Muscle of leg (tissue), 11 donors: ENCODE data around the gene DDX56. TPM values are rescaled to one million over a fixed set of nuclear protein-coding genes. Genes with fewer than 3 reads are reported as not detected.

Experiments
- DNase-seq: peaks from one replicate; pipeline ENCODE4 v3.0.0; 2013
- H3K27ac ChIP-seq: one replicate; pipeline ENCODE4 v1.5.1; 2013; ENCODE audit warnings: mild to moderate bottlenecking, low read length, control low read depth
- H3K27me3 ChIP-seq: one replicate; pipeline ENCODE4 v1.6.1; 2013; ENCODE audit warnings: low read length; ENCODE audit not compliant: control insufficient read depth, insufficient read depth
- H3K36me3 ChIP-seq: one replicate; pipeline ENCODE4 v1.6.1; 2013; ENCODE audit warnings: low read length; ENCODE audit not compliant: control insufficient read depth, insufficient read depth
- H3K4me1 ChIP-seq: one replicate; pipeline ENCODE4 v1.6.1; 2013; ENCODE audit warnings: low read length; ENCODE audit not compliant: control insufficient read depth, insufficient read depth
- H3K4me3 ChIP-seq: one replicate; pipeline ENCODE4 v1.5.1; 2013; ENCODE audit warnings: low read length, control low read depth
- H3K9me3 ChIP-seq: replicated peaks from 2 replicates; pipeline ENCODE4 v1.6.1; 2013; ENCODE audit warnings: low read depth, low read length; ENCODE audit not compliant: control insufficient read depth
- WGBS: methylation state at CpG from one replicate; pipeline ENCODE4 v1.1.5; 2013; ENCODE audit warnings: missing lambda C conversion rate; ENCODE audit not compliant: insufficient coverage; 5-methylcytosine and 5-hydroxymethylcytosine counted together
- polyA plus RNA-seq, 8 donors: library from polyadenylated mRNA; unstranded; fragments of 120-200 nt; gene quantifications; one replicate each; pipeline versions ENCODE4 v1.2.1 to v1.2.3, GENCODE V29; 2013; ENCODE audit warnings: inconsistent platforms in 1 of 8, low replicate concordance in 1 of 8; ENCODE audit not compliant: insufficient read length in 8 of 8, insufficient read depth in 1 of 8
- total RNA-seq: library from RNA; stranded (reverse); fragments of 120-200 nt; gene quantifications from one replicate; pipeline ENCODE4 v1.2.4, GENCODE V29; 2013

DDX56 gene
- total and polyA plus RNA-seq, 9 donors: 43.6 to 64.5 (median 52.7) TPM

DNA sequence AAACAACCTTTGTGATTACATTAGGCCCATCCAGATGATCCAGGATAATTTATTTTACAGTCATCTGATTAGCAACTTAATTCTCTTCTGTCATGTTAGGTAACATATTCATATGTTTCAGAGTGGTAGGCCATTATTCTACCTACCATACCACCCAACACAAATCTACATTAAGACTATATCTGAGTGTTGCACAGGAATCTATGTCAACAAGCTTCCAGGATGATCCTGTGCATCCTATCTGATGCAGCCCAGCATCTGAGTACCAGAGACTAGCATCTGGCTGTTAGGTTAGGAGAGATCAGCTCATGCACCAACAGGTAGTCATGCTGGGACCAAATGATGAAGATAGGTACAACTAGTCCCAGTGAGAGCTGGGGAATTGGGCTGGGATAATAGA lies 1.3 kb upstream of the DDX56 start:
- Histone ChIP-seq H3K27ac (no peak overlapping the region), H3K36me3 (peaks cover 64% of the 10 kb centered on the region), H3K27me3 (no peaks in the 10 kb centered on the region), H3K9me3 (no peaks in the 10 kb centered on the region), H3K4me3 (no peak overlapping the region), H3K4me1 (peaks cover 20% of the 10 kb centered on the region)
- DNase-seq: no peak

DNA sequence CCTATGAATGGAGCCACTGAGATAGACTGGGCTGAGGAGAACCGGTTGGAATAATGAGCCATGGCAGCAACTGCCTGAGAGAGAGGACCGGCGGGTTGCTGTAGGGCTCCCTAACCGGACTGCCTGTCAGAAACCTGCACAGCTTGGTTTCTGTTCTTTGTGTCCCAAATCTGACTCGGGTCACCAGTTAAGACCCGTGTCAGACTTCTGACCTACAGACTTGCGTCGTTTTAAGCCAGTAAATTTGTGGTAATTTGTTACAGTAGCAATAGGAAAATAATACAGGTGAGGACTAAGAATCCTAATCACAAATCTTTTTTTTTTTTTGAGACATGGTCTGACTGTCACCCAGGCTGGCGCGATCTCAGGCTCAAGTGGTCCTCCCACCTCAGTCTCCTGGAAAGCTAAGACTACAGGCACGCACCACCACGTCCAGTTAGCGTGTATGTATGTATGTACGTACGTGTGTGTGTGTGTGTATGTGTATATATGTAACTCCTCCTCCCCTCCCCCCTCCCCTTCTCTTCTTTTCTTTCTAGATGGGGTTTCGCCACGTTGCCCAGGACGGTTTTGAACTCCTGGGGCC lies 672 bp upstream of the DDX56 start:
- H3K4me3 ChIP-seq: peak overlapping the region; percentile 88
- H3K4me1 ChIP-seq: peaks cover 20% of the 10 kb centered on the region
- H3K9me3 ChIP-seq: no peaks in the 10 kb centered on the region
- no peaks in the 10 kb centered on the region for H3K27me3 ChIP-seq
- DNase-seq: no peak
- WGBS: 0% methylated on average over 4 of the region's 18 CpGs
- H3K36me3 ChIP-seq: peaks cover 64% of the 10 kb centered on the region
- peak overlapping the region; percentile 91 for H3K27ac ChIP-seq

DNA sequence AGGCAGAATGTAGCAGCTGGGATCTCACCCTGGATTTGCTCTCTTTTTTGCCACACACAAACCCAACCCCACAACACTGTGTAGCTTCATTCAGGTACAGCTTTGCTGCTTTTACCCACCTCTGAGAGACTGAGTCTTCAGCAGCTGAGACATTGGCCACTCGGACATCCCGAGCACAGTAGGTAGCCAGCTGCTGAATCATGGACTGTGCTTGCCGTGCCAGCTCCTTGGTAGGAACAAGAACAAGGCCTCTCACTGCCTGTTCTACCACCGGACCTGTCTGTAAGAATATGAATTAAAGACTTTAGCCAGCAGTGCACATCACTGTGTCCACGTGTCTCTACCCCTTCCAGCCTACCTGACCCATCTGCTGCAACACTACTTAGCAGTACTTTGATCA lies 937 bp downstream of the DDX56 start:
- no peaks in the 10 kb centered on the region for H3K27me3 ChIP-seq
- WGBS: 78% methylated on average over 5 of the region's 5 CpGs
- no peaks in the 10 kb centered on the region for H3K9me3 ChIP-seq
- DNase-seq: no peak
- peak overlapping the region; percentile 88 for H3K4me3 ChIP-seq
- no peak overlapping the region for H3K27ac ChIP-seq
- H3K4me1 ChIP-seq: peaks cover 20% of the 10 kb centered on the region
- H3K36me3 ChIP-seq: peaks cover 67% of the 10 kb centered on the region

DNA sequence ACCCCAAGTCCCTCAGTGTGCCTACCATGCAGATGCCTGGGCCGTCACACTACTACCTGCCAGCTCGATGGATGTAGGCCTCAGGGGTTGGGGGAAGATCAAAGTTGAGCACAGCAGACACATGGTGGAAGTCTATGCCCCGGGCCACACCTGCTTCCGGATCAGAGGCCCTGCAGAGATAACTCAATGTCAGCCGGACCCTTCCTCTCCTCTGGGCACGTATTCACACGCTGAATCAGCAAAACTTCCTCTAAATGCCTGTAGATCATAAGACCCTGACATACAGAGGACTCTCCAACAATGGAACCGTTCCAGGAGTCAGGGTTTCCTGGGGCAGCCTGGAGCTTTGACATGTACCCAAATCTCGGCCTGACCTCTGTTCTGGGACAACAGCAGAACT lies 3.7 kb downstream of the DDX56 start:
- Histone ChIP-seq H3K4me3 (no peak overlapping the region), H3K4me1 (peaks cover 20% of the 10 kb centered on the region), H3K27ac (no peak overlapping the region), H3K9me3 (no peaks in the 10 kb centered on the region), H3K27me3 (no peaks in the 10 kb centered on the region), H3K36me3 (peaks cover 79% of the 10 kb centered on the region)
- no peak for DNase-seq
- WGBS: 90% methylated on average over 6 of the region's 9 CpGs

DNA sequence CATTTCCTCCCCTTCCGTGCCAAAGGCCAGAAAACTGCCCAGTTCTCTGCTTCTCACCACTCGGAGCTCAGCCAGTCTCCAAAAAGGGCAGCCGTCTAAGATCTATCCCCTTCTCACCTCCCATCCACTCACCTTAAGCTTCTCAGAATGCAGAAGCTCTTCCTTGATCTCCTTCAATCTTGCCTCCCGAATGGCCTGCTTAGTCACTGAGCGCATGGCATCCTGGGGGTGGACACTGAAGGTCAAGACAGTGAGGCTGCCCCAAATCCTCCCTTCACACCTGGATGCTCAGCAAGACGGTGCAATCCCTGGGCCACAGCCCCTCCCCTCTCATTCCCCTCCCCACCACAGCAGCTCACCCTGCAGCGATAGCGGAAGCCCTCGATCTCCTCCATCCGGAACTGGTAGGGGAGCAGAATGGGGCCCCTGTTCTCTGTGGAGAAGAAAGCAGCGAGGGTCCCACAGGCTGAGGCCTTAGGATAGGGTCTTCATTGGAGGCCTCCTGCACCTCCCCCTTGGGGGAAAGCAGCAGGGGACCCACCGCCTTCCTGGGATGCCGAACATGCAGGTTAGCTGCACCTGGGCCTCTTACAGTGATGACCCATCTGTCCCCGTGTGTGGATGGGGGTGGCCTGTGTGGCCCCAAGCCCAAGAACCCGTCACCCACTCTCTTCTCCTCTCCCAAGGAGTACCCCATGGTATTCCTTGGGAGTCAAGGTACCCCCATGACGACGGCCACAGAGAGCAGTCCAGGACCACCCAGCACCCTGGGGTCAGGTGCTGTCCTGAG lies 4.7 kb downstream of the DDX56 start:
- no peak overlapping the region for H3K4me3 ChIP-seq
- H3K27ac ChIP-seq: no peak overlapping the region
- no peaks in the 10 kb centered on the region for H3K9me3 ChIP-seq
- peaks cover 89% of the 10 kb centered on the region for H3K36me3 ChIP-seq
- DNase-seq: no peak
- H3K27me3 ChIP-seq: no peaks in the 10 kb centered on the region
- WGBS: 88% methylated on average over 7 of the region's 17 CpGs
- peaks cover 11% of the 10 kb centered on the region for H3K4me1 ChIP-seq

DNA sequence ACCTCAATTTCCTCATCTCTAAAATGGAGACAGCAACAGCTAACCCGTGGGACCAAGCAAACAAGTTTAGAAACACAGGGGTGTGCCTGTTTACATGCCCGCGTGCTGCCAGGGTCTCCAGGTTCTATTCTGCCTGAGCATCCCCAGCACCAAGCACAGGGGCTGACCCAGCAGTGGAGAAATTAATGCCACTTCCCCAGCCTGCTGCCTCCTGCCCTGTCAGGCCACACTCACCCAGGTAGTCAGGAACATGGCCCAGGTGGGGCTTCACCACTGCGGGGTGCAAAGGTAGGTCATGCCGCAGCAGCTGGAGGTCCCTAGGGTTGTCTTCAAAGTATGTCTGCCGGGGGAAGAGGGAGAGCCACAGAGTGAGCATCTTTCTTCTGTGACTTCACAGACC lies 5.8 kb downstream of the DDX56 start:
- H3K9me3 ChIP-seq: no peaks in the 10 kb centered on the region
- 90% methylated on average over 2 of the region's 6 CpGs for WGBS
- H3K27me3 ChIP-seq: no peaks in the 10 kb centered on the region
- no peak overlapping the region for H3K27ac ChIP-seq
- peaks cover 9% of the 10 kb centered on the region for H3K4me1 ChIP-seq
- peaks cover 90% of the 10 kb centered on the region for H3K36me3 ChIP-seq
- H3K4me3 ChIP-seq: no peak overlapping the region
- no peak for DNase-seq

DNA sequence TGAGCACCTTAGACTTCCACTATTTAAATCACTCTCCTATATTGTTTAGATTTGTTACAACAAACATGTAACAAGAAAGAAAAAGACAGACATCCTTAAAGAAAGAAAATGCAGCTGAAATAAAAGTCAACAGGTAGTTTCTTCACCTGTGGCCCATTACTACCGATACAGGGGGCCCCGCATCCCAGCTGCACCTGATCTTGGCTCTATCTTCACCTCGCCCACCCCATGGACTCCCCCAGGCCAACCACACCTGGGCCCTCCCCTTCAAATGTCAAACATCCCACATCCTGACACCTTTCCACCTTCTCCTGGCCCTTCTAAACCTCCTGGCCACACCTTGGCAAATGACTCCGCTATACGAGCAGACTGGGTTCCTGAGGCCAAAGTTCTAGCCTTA lies 7.0 kb downstream of the DDX56 start:
- H3K27ac ChIP-seq: no peak overlapping the region
- H3K9me3 ChIP-seq: no peaks in the 10 kb centered on the region
- no peaks in the 10 kb centered on the region for H3K27me3 ChIP-seq
- peaks cover 77% of the 10 kb centered on the region for H3K36me3 ChIP-seq
- H3K4me1 ChIP-seq: no peaks in the 10 kb centered on the region
- H3K4me3 ChIP-seq: no peak overlapping the region
- WGBS: 91% methylated on average over 5 of the region's 5 CpGs
- no peak for DNase-seq

DNA sequence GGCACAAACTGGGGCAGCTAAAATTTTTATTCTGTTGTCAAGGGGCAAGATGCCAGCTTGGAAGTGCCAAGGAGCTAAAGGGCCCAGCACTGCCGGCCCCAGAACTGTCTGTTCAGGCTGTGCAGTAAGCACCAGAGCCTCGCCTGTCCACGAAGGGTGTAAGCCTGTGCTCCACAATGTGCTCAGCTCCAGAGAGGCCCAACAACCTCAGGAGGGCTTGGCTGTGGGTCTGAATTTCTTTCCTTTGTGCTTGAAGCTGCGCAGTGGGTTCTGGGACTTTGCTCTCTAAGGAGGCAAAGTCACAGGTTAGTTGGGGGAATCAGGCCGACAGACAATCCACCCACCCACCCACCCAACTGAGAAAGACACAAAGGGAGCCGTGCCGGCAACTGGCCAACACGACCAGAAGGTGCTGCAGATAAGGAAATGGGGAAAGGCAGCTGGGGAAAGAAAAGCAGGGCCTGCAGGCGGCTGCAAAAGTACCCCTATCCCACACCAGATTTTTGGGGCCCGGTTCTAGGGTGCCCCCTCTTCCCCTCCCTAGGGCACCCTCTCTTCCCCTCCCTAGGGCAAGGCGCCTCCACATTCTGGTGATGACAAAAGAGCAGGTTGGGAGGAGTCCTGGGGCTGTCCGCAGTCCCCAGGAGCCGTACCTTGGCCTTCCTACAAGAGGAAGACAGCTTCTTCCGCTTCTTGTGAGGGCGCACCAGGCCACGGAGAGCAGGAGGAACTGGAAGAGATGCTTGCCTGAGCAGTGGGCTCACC lies 7.7 kb downstream of the DDX56 start:
- 69% methylated on average over 4 of the region's 16 CpGs for WGBS
- Histone ChIP-seq H3K36me3 (peaks cover 70% of the 10 kb centered on the region), H3K27me3 (no peaks in the 10 kb centered on the region), H3K27ac (no peak overlapping the region), H3K4me1 (no peaks in the 10 kb centered on the region), H3K9me3 (no peaks in the 10 kb centered on the region), H3K4me3 (no peak overlapping the region)
- no peak for DNase-seq

DNA sequence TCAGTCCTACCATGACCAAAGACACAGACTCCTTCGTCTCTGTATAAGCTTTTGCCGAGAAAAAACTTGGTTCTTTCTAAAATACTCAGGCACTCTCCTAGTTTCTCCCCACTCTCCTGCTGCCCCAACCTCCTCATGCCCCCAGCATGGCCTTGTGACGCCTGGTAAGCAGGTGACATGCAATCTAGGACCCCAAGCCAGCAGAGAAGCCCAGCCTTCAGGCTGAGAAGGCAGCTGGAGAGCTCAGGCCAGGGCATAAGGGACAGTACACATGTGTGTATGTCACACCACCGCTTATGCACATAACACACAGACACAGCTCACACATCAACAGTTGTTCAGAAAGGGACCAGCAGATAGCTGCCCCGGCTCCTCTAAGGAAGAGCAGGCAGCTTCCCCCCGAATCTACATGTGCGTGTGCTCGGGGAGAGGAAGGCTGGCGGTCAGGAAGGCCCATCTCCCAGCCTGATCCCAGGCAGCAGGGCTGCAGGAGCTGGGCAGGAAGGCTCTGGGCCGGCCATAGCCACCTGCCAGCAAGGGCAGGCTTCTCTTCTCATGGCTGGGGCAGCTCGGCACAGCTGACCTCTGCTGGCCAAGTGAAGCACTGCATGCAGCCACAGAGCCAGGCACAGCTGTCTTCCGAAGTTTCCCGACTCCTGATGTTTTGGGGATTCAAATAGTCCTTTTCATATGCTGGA lies 8.5 kb downstream of the DDX56 start:
- DNase-seq: peak; percentile 43
- Histone ChIP-seq H3K27ac (no peak overlapping the region), H3K9me3 (no peaks in the 10 kb centered on the region), H3K4me1 (no peaks in the 10 kb centered on the region), H3K27me3 (no peaks in the 10 kb centered on the region), H3K36me3 (peaks cover 63% of the 10 kb centered on the region), H3K4me3 (no peak overlapping the region)
- WGBS: 62% methylated on average over 12 of the region's 13 CpGs

DNA sequence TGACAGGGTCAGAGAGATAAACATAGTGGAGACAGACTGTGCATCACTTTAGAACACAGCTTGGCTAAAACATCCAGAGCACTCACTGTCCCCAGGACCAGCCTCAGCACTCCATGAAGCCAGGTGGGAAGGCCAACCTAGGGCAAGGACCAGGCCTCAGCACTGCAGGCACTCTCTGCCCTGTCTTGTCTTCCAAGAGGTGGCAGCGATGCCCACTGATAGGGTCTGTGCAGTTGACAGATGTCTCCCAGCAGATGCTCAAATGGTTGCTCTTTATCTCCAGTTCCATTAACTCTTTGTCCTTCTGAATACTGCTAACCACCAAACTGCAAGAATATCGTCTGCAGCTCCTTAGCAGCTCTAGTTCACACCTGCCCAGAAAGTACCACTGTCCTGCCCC lies 9.1 kb downstream of the DDX56 start:
- 79% methylated on average over 2 of the region's 2 CpGs for WGBS
- H3K27ac ChIP-seq: no peak overlapping the region
- no peaks in the 10 kb centered on the region for H3K9me3 ChIP-seq
- H3K4me1 ChIP-seq: no peaks in the 10 kb centered on the region
- H3K36me3 ChIP-seq: peaks cover 57% of the 10 kb centered on the region
- H3K4me3 ChIP-seq: no peak overlapping the region
- no peaks in the 10 kb centered on the region for H3K27me3 ChIP-seq
- DNase-seq: no peak
